ENCODE results near the gene MYO1C. TPM values are rescaled to one million over a fixed set of nuclear protein-coding genes. Genes with fewer than 3 reads are reported as not detected.
A peak's percentile ranks its signal among the peaks of the same experiment; 100 is the strongest.

Gene MYO1C
- total and polyA plus RNA-seq, 3 donors from 2014 or later: 45.0 to 68.3 (median 49.2) TPM

GRCh38 chr17:1461198-1461944 is 31.1 kb downstream of the MYO1C start:
- intact Hi-C loops (cut with DNase I; ENCODE audit: low total_unique reads): no loop called here
- H3K4me1 ChIP-seq: no peaks in the 10 kb centered on the region
- H3K9me3 ChIP-seq: no peaks in the 10 kb centered on the region
- H3K36me3 ChIP-seq (ENCODE audit: low read depth, missing control alignments): no peaks in the 10 kb centered on the region
- WGBS, 2 donors: 92 to 94% methylated on average over 18 of the region's 18 CpGs
- no peak for TF ChIP-seq CTCF (IDR thresholded peaks at IDR 0.05)
- no peak for TF ChIP-seq POLR2A (IDR thresholded peaks at IDR 0.05)
- no peak for DNase-seq
- H3K27me3 ChIP-seq: no peaks in the 10 kb centered on the region
- no peak overlapping the region for H3K27ac ChIP-seq
- H3K4me3 ChIP-seq: no peak overlapping the region

GRCh38 chr17:1460233-1460632 is 32.3 kb downstream of the MYO1C start:
- WGBS, 2 donors: 52 to 57% methylated on average over 6 of the region's 6 CpGs
- no peaks in the 10 kb centered on the region for H3K9me3 ChIP-seq
- H3K27me3 ChIP-seq: no peaks in the 10 kb centered on the region
- no peak overlapping the region for H3K4me3 ChIP-seq
- no peaks in the 10 kb centered on the region for H3K36me3 ChIP-seq (ENCODE audit: low read depth, missing control alignments)
- H3K27ac ChIP-seq: peak overlapping the region in 1 of 2 donors; percentile 41
- intact Hi-C loops (cut with DNase I; ENCODE audit: low total_unique reads): no loop called here
- no peak for DNase-seq
- TF ChIP-seq CTCF (IDR thresholded peaks at IDR 0.05) (no peak), POLR2A (IDR thresholded peaks at IDR 0.05) (no peak)
- H3K4me1 ChIP-seq: no peaks in the 10 kb centered on the region

- intact Hi-C loops (cut with DNase I; ENCODE audit: low total_unique reads): loop anchor here (10.0 kb wide), 1 partner anchor 51 kb away; the partner anchor contains the start of gene YWHAE
- Histone ChIP-seq H3K4me1 (peaks cover 30% of the 10 kb centered on the region), H3K36me3 (ENCODE audit: low read depth, missing control alignments) (no peaks in the 10 kb centered on the region)
Observed at GRCh38 chr17:1455797-1456599, 36.5 kb downstream of the MYO1C start, which contains the start of gene CRK. Gene CRK (minus strand): TSS chr17:1456232. CDS start chr17:1456117, 115 bp downstream.

GRCh38 chr17:1455291-1455796 is 37.1 kb downstream of the MYO1C start:
- 0% methylated on average over 15 to 31 of the region's 31 CpGs for WGBS, 2 donors
- H3K36me3 ChIP-seq (ENCODE audit: low read depth, missing control alignments): no peaks in the 10 kb centered on the region
- peak overlapping the region; percentile 90 to 98 for H3K27ac ChIP-seq
- peak; percentile 67 for DNase-seq
- peaks cover 30% of the 10 kb centered on the region for H3K4me1 ChIP-seq
- no peaks in the 10 kb centered on the region for H3K9me3 ChIP-seq
- intact Hi-C loops (cut with DNase I; ENCODE audit: low total_unique reads): loop anchor here (10.0 kb wide), 1 partner anchor 51 kb away; the partner anchor contains the start of gene YWHAE
- peak; percentile 47 to 80 (median 64) for TF ChIP-seq CTCF (IDR thresholded peaks at IDR 0.05)
- TF ChIP-seq POLR2A (IDR thresholded peaks at IDR 0.05): no peak
- H3K4me3 ChIP-seq: peak overlapping the region; percentile 94 to 100
- H3K27me3 ChIP-seq: no peaks in the 10 kb centered on the region

More at GRCh38 chr17:1455797-1456599, 36.5 kb downstream of the MYO1C start, which contains the start of gene CRK:
- Histone ChIP-seq H3K9me3 (no peaks in the 10 kb centered on the region), H3K27ac (peak within 1 kb of the TSS; percentile 90 to 98), H3K4me3 (peak within 1 kb of the TSS; percentile 94 to 100), H3K27me3 (no peaks in the 10 kb centered on the region)
- WGBS, 2 donors: 0 to 1% methylated on average over 13 to 47 of the region's 93 CpGs
- DNase-seq: peak; percentile 97
- peak; percentile 62 for TF ChIP-seq POLR2A (IDR thresholded peaks at IDR 0.05)
- no peak for TF ChIP-seq CTCF (IDR thresholded peaks at IDR 0.05)

Data from testis (tissue), 3 donors.